IMR-90 (cell line): ENCODE data around the gene USP47. TPM values are rescaled to one million over a fixed set of nuclear protein-coding genes. Genes with fewer than 3 reads are reported as not detected.

ENCODE experiments used
- ATAC-seq: fragments of 200-7000 bp; cut with Tn5 transposase; 2 replicates; pipeline ENCODE4 v1.9.1; 2020; ENCODE audit warnings: low read depth, mild to moderate bottlenecking, moderate library complexity
- BruUV-seq: library from RNA; stranded (reverse); fragments of 400-500 nt; replicated peaks from 2 replicates; lab custom pipeline; 2021; lab: Mats Ljungman, UMichigan
- CTCF ChIA-PET: fragments of 300-600 bp; formaldehyde crosslinking; extraction: SDS; loops from one replicate; lab custom pipeline; 2021; ENCODE audit warnings: antibody characterized with exemption; lab: Yijun Ruan, JAX
- POLR2A ChIA-PET: fragments of 300-600 bp; sonication (Branson Sonifier 250); formaldehyde crosslinking; loops from one replicate; lab custom pipeline; 2022; ENCODE audit warnings: antibody characterized with exemption; ENCODE audit not compliant: unreplicated experiment; lab: Charles Lee
- DNase-seq: peaks from one replicate; pipeline ENCODE4 v3.0.0; 2013
- H2AFZ ChIP-seq: replicated peaks from 2 replicates; pipeline ENCODE3; 2013; ENCODE audit warnings: low read length, mild to moderate bottlenecking; ENCODE audit not compliant: poor library complexity
- H2AK5ac ChIP-seq: 2 replicates; pipeline ENCODE4 v1.6.1; 2013; ENCODE audit warnings: low read depth, low read length, inconsistent platforms
- H2AK9ac ChIP-seq: replicated peaks from 2 replicates; pipeline ENCODE3; 2013; ENCODE audit warnings: mild to moderate bottlenecking, low read depth, low read length, moderate library complexity; ENCODE audit not compliant: poor library complexity
- H2BK120ac ChIP-seq: 2 replicates; pipeline ENCODE4 v1.6.1; 2013; ENCODE audit warnings: low read depth, low read length, inconsistent platforms
- H2BK15ac ChIP-seq: 3 replicates; pipeline ENCODE4 v1.6.1; 2013; ENCODE audit warnings: low read depth, low read length, inconsistent platforms
- H2BK20ac ChIP-seq: 2 replicates; pipeline ENCODE4 v1.6.1; 2013; ENCODE audit warnings: low read depth, mild to moderate bottlenecking, inconsistent platforms, low read length, moderate library complexity
- H2BK5ac ChIP-seq: 2 replicates; pipeline ENCODE4 v1.6.1; 2013; ENCODE audit warnings: mild to moderate bottlenecking, low read depth, low read length, inconsistent platforms; ENCODE audit not compliant: poor library complexity, severe bottlenecking
- H3K14ac ChIP-seq: replicated peaks from 2 replicates; pipeline ENCODE4 v1.6.1; 2013; ENCODE audit warnings: low read depth, low read length, inconsistent platforms
- H3K18ac ChIP-seq: 2 replicates; pipeline ENCODE4 v1.6.1; 2013; ENCODE audit warnings: low read depth, low read length, control low read depth
- H3K23ac ChIP-seq: 2 replicates; pipeline ENCODE4 v1.6.1; 2013; ENCODE audit warnings: low read depth, low read length, inconsistent platforms
- H3K27ac ChIP-seq: 2 replicates; pipeline ENCODE4 v1.5.1; 2013; ENCODE audit warnings: mild to moderate bottlenecking, control low read depth, low read length; ENCODE audit not compliant: insufficient read depth
- H3K27me3 ChIP-seq: 2 replicates; pipeline ENCODE4 v1.6.1; 2013; ENCODE audit warnings: low read length; ENCODE audit not compliant: control insufficient read depth, insufficient read depth
- H3K36me3 ChIP-seq: 2 replicates; pipeline ENCODE4 v1.6.1; 2013; ENCODE audit warnings: low read length, mixed read lengths; ENCODE audit not compliant: control insufficient read depth, insufficient read depth
- H3K4ac ChIP-seq: 2 replicates; pipeline ENCODE4 v1.6.1; 2013; ENCODE audit warnings: low read depth, low read length, inconsistent platforms
- H3K4me1 ChIP-seq: 2 replicates; pipeline ENCODE4 v1.6.1; 2013; ENCODE audit warnings: low read length, mixed read lengths; ENCODE audit not compliant: control insufficient read depth, insufficient read depth
- H3K4me2 ChIP-seq: 2 replicates; pipeline ENCODE4 v1.6.1; 2013; ENCODE audit warnings: low read depth, mild to moderate bottlenecking, control low read depth, low read length, moderate library complexity
- H3K4me3 ChIP-seq: 2 replicates; pipeline ENCODE4 v1.5.1; 2013; ENCODE audit warnings: low read depth, mild to moderate bottlenecking, control low read depth, low read length, moderate library complexity; ENCODE audit not compliant: insufficient read depth
- H3K56ac ChIP-seq: 2 replicates; pipeline ENCODE4 v1.6.1; 2013; ENCODE audit warnings: low read length, inconsistent platforms; ENCODE audit not compliant: insufficient read depth; ENCODE audit errors: extremely low read depth
- H3K79me1 ChIP-seq, 2 experiments: 2 replicates each; pipeline ENCODE4 v1.6.1; 2013; ENCODE audit warnings: low read length in 2 of 2, inconsistent platforms in 1 of 2, low read depth in 1 of 2
- H3K9ac ChIP-seq: 2 replicates; pipeline ENCODE4 v1.6.1; 2013; ENCODE audit warnings: low read depth, low read length, control low read depth
- H3K9me1 ChIP-seq: 2 replicates; pipeline ENCODE4 v1.6.1; 2013; ENCODE audit warnings: low read length, inconsistent platforms; ENCODE audit not compliant: insufficient read depth
- H3K9me3 ChIP-seq: 2 replicates; pipeline ENCODE4 v1.6.1; 2013; ENCODE audit warnings: low read length; ENCODE audit not compliant: control insufficient read depth, insufficient read depth
- H4K20me1 ChIP-seq: 2 replicates; pipeline ENCODE4 v1.6.1; 2013; ENCODE audit warnings: low read length, inconsistent platforms; ENCODE audit not compliant: insufficient read depth
- H4K5ac ChIP-seq: 2 replicates; pipeline ENCODE4 v1.6.1; 2013; ENCODE audit warnings: mild to moderate bottlenecking, low read depth, low read length, control low read depth
- H4K8ac ChIP-seq, 2 experiments: 2 replicates each; pipeline ENCODE4 v1.6.1; 2013; ENCODE audit warnings: low read depth in 2 of 2, low read length in 2 of 2, control low read depth in 1 of 2, inconsistent platforms in 1 of 2
- H4K91ac ChIP-seq: 2 replicates; pipeline ENCODE4 v1.6.1; 2013; ENCODE audit warnings: low read depth, low read length, inconsistent platforms; ENCODE audit not compliant: insufficient read depth
- BHLHE40 ChIP-seq: fragments of 150-350 bp; IDR thresholded peaks from 2 replicates; pipeline ENCODE4 v1.6.1; 2016; ENCODE audit warnings: mild to moderate bottlenecking, low read depth, low read length
- CEBPB ChIP-seq: IDR thresholded peaks from 2 replicates; pipeline ENCODE4 v1.6.1; 2012; ENCODE audit warnings: low read depth, low read length, improper control_type of control experiment
- CHD1 ChIP-seq: IDR thresholded peaks from 2 replicates; pipeline ENCODE4 v1.6.1; 2012; ENCODE audit warnings: low read depth, low read length, improper control_type of control experiment
- FOS ChIP-seq: fragments of 150-350 bp; IDR thresholded peaks from 2 replicates; pipeline ENCODE4 v1.6.1; 2016; ENCODE audit warnings: low read depth, low read length
- MAFK ChIP-seq: IDR thresholded peaks from 2 replicates; pipeline ENCODE4 v1.6.1; 2012; ENCODE audit warnings: low read depth, low read length, improper control_type of control experiment
- MAZ ChIP-seq: IDR thresholded peaks from 2 replicates; pipeline ENCODE4 v1.6.1; 2012; ENCODE audit warnings: low read depth, mild to moderate bottlenecking, low read length, improper control_type of control experiment, moderate library complexity, borderline replicate concordance
- MXI1 ChIP-seq: IDR thresholded peaks from 2 replicates; pipeline ENCODE4 v1.6.1; 2012; ENCODE audit warnings: low read depth, mild to moderate bottlenecking, low read length, moderate library complexity, borderline replicate concordance
- NFE2L2 ChIP-seq: fragments of 150-350 bp; IDR thresholded peaks from 2 replicates; pipeline ENCODE4 v1.6.1; 2016; ENCODE audit warnings: low read depth, mild to moderate bottlenecking, low read length
- POLR2A ChIP-seq: IDR thresholded peaks from 2 replicates; pipeline ENCODE4 v1.6.1; 2012; ENCODE audit warnings: mild to moderate bottlenecking, low read depth, low read length
- RAD21 ChIP-seq: IDR thresholded peaks from 2 replicates; pipeline ENCODE4 v1.6.1; 2012; ENCODE audit warnings: low read length, improper control_type of control experiment
- RCOR1 ChIP-seq: IDR thresholded peaks from 2 replicates; pipeline ENCODE4 v1.6.1; 2012; ENCODE audit warnings: mild to moderate bottlenecking, low read length, improper control_type of control experiment; ENCODE audit not compliant: insufficient replicate concordance
- RFX5 ChIP-seq: IDR thresholded peaks from 2 replicates; pipeline ENCODE4 v1.8.0; 2012; ENCODE audit warnings: low read depth, mild to moderate bottlenecking, low read length, moderate library complexity
- SMC3 ChIP-seq: fragments of 150-350 bp; IDR thresholded peaks from 2 replicates; pipeline ENCODE4 v1.6.1; 2016; ENCODE audit warnings: low read depth, mild to moderate bottlenecking, antibody characterized with exemption, low read length, moderate library complexity
- dilution Hi-C: fragments of 300-500 bp; cut with HindIII; formaldehyde crosslinking; loops from one replicate; pipeline ENCODE4 v1.14.3; 2018; ENCODE audit warnings: low sequenced_read_pairs; ENCODE audit not compliant: unreplicated experiment
- in situ Hi-C: fragments of 300-500 bp; cut with MboI; formaldehyde crosslinking; loops from 3 replicates; pipeline ENCODE4 v1.14.3; 2019; ENCODE audit warnings: low sequenced_read_pairs, inconsistent platforms, mixed read lengths
- intact Hi-C: fragments of 100-400 bp; cut with micrococcal nuclease; formaldehyde crosslinking; loops from 2 replicates; pipeline ENCODE4 v1.10.0; 2022
- polyA plus RNA-seq, 3 experiments: library from polyadenylated mRNA; depleted of rRNA; stranded (reverse); fragments of >200 nt; gene quantifications; 2 replicates each; pipeline ENCODE4 v1.2.3, GENCODE V29; 2012; ENCODE audit warnings: low replicate concordance in 1 of 3
- total RNA-seq: library from RNA; depleted of rRNA; stranded (reverse); fragments of >200 nt; gene quantifications from 2 replicates; pipeline ENCODE4 v1.2.3, GENCODE V29; 2012
- TF ChIP-seq, protein P1 (sequence below): fragments of 150-350 bp; IDR thresholded peaks from 2 replicates; pipeline ENCODE4 v1.6.1; 2016; ENCODE audit warnings: low read depth, mild to moderate bottlenecking, low read length, moderate library complexity, borderline replicate concordance
- TF ChIP-seq, protein P2 (sequence below): fragments of 150-350 bp; IDR thresholded peaks from 2 replicates; pipeline ENCODE4 v1.6.1; 2017; ENCODE audit warnings: mild to moderate bottlenecking, antibody characterized with exemption, low read length, low read depth

USP47 gene
- total and polyA plus RNA-seq, 2 of the 4 experiments (the other 2 are of a cell fraction): 15.0 to 110 TPM

DNA sequence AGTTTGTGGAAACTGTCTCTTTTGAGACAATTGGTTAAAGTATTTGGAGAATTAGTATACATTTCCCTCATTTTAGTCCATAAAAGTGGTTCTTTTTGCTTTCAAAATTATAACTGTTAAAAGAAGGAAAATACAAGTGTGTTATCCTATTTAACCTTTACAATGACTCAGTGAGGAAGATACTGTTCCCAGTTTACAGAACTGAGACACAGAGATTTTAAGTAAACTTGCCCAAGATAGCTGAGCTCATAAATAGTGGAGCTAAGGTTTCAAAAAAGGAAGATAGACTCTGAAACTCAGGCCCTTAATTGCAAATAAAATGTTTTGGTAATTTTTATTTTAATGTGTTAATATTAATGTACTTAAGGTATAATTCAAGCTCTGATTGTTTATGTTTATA lies 107.7 kb downstream of the USP47 start:
- no peak overlapping the region for H3K4me2 ChIP-seq
- H3K18ac ChIP-seq: no peak overlapping the region
- no peak overlapping the region for H2BK20ac ChIP-seq
- TF ChIP-seq CHD1 (no peak), RCOR1 (no peak), FOS (no peak), BHLHE40 (no peak), RFX5 (no peak), MAZ (no peak), SMC3 (no peak), MAFK (no peak), NFE2L2 (no peak), CEBPB (no peak), POLR2A (no peak), RAD21 (no peak), MXI1 (no peak)
- TF ChIP-seq, protein P1, sequence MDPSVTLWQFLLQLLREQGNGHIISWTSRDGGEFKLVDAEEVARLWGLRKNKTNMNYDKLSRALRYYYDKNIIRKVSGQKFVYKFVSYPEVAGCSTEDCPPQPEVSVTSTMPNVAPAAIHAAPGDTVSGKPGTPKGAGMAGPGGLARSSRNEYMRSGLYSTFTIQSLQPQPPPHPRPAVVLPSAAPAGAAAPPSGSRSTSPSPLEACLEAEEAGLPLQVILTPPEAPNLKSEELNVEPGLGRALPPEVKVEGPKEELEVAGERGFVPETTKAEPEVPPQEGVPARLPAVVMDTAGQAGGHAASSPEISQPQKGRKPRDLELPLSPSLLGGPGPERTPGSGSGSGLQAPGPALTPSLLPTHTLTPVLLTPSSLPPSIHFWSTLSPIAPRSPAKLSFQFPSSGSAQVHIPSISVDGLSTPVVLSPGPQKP: no peak
- TF ChIP-seq, protein P2, sequence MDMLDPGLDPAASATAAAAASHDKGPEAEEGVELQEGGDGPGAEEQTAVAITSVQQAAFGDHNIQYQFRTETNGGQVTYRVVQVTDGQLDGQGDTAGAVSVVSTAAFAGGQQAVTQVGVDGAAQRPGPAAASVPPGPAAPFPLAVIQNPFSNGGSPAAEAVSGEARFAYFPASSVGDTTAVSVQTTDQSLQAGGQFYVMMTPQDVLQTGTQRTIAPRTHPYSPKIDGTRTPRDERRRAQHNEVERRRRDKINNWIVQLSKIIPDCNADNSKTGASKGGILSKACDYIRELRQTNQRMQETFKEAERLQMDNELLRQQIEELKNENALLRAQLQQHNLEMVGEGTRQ: no peak
- CTCF ChIA-PET: no interaction called here
- no TSS peak for BruUV-seq
- DNase-seq (peak; percentile 42), ATAC-seq (peak; percentile 52; the same call in 1 of the 2 replicates)
- H2AFZ ChIP-seq: no peak overlapping the region
- H3K14ac ChIP-seq: no peak overlapping the region
- no peaks in the 10 kb centered on the region for H3K9me1 ChIP-seq
- no peak overlapping the region for H2BK15ac ChIP-seq
- no peak overlapping the region for H3K9ac ChIP-seq
- H2BK5ac ChIP-seq: no peak overlapping the region
- H3K27me3 ChIP-seq: no peaks in the 10 kb centered on the region
- no peak overlapping the region for H3K4ac ChIP-seq
- H3K23ac ChIP-seq: no peak overlapping the region
- in situ Hi-C loops (no loop called here), dilution Hi-C loops (no loop called here), intact Hi-C loops (no loop called here)
- H3K79me1 ChIP-seq: peaks cover 13 to 27% of the 10 kb centered on the region in 2 experiments
- POLR2A ChIA-PET: no interaction called here
- no peak overlapping the region for H2BK120ac ChIP-seq
- H3K9me3 ChIP-seq: no peaks in the 10 kb centered on the region
- H4K5ac ChIP-seq: no peak overlapping the region
- H3K36me3 ChIP-seq: peaks cover 21% of the 10 kb centered on the region
- no peak overlapping the region for H2AK5ac ChIP-seq
- H4K91ac ChIP-seq: no peak overlapping the region
- H3K4me3 ChIP-seq: no peak overlapping the region
- no peak overlapping the region for H3K56ac ChIP-seq
- peaks cover 5% of the 10 kb centered on the region; the same call in 1 of the 2 replicates for H3K4me1 ChIP-seq
- no peak overlapping the region for H3K27ac ChIP-seq
- no peaks in the 10 kb centered on the region for H4K20me1 ChIP-seq
- no peak overlapping the region for H2AK9ac ChIP-seq
- no peak overlapping the region for H4K8ac ChIP-seq
